ENCODE measurements around the gene PWP1.

Gene PWP1

GRCh38 chr12:107685360-107686248, at the start of gene PWP1:
Gene PWP1, plus strand, starts transcription at chr12:107685799. Its CDS starts 101 bp downstream, at chr12:107685900.
- no peak for TF ChIP-seq CTCF (IDR thresholded peaks at IDR 0.05; ENCODE audit: low read depth, low read length, missing control alignments)
- DNase-seq (ENCODE audit: low read depth): peak; percentile 90

GRCh38 chr12:107641154-107641553, 44.4 kb upstream of the PWP1 start:
- no peak for TF ChIP-seq CTCF (IDR thresholded peaks at IDR 0.05; ENCODE audit: low read depth, low read length, missing control alignments)
- no peak overlapping the region for H3K4me3 ChIP-seq (ENCODE audit: low read depth, low read length)
- no peak for DNase-seq (ENCODE audit: low read depth)

More at GRCh38 chr12:107685360-107686248, at the start of gene PWP1:
- peak within 1 kb of the TSS; percentile 84 for H3K4me3 ChIP-seq (ENCODE audit: low read depth, low read length)

- no peak for TF ChIP-seq CTCF (IDR thresholded peaks at IDR 0.05; ENCODE audit: low read depth, low read length, missing control alignments)
- no peak overlapping the region for H3K4me3 ChIP-seq (ENCODE audit: low read depth, low read length)
- no peak for DNase-seq (ENCODE audit: low read depth)
These were observed 43.4 kb upstream of the PWP1 start for GRCh38 chr12:107642240-107642639.

- TF ChIP-seq CTCF (IDR thresholded peaks at IDR 0.05; ENCODE audit: low read depth, low read length, missing control alignments): no peak
- no peak overlapping the region for H3K4me3 ChIP-seq (ENCODE audit: low read depth, low read length)
- no peak for DNase-seq (ENCODE audit: low read depth)
These were observed 39.8 kb upstream of the PWP1 start for GRCh38 chr12:107645630-107646333.

GRCh38 chr12:107646436-107646835, 39.2 kb upstream of the PWP1 start:
- no peak for DNase-seq (ENCODE audit: low read depth)
- no peak overlapping the region for H3K4me3 ChIP-seq (ENCODE audit: low read depth, low read length)
- TF ChIP-seq CTCF (IDR thresholded peaks at IDR 0.05; ENCODE audit: low read depth, low read length, missing control alignments): no peak

GRCh38 chr12:107649661-107650061, 35.9 kb upstream of the PWP1 start:
- TF ChIP-seq CTCF (IDR thresholded peaks at IDR 0.05; ENCODE audit: low read depth, low read length, missing control alignments): no peak
- H3K4me3 ChIP-seq (ENCODE audit: low read depth, low read length): no peak overlapping the region
- no peak for DNase-seq (ENCODE audit: low read depth)

All from GM12864 (cell line).